ENCODE results near the gene S100A12. TPM values are rescaled to one million over a fixed set of nuclear protein-coding genes. Genes with fewer than 3 reads are reported as not detected.

S100A12 gene
- total and polyA plus RNA-seq, 9 of the 15 experiments (the other 6 are each of a cell fraction or from before 2014, with no cell fraction given) = not detected

DNA sequence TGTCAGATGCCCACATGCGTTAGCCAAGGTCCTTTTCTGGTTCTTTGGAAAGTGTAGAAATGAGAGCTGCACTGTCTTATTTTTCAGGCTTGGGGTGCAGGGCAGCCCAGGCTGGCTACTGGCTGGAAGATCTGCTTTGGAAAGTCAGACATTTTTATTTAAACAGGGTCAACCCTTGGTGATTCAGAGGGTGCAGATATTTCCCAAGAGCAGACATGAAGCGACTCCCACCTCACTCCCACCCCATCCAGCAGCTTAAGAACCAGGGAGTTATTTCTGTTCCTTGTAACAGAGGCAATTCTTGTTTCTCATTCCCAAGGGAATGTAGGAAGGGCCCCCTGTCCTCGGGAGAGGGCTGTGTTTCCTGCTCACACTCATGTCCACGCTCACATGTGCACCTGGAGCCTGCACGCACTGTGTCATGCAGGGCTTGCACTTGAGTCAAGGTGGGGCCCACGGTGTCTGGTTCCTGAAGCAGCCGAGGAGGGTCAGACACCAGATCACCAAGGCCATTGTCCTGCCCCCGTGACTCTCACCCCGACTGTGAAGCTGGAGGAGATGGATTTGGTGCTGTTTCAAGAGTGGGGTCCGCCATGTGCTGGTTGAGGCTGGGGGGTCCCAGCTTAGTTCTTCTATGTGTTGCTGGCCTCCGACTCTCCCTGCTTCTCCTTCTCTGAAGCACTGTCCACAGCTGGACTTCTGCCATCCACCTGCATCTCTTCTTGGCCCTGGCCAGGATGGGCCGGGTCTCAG lies 41.9 kb upstream of the S100A12 start:
- Histone ChIP-seq H3K36me3 (ENCODE audit: control insufficient read depth, insufficient read depth, low read length) (no peaks in the 10 kb centered on the region), H3K9me3 (replicated peaks; ENCODE audit: control insufficient read depth, insufficient read depth, low read depth, low read length) (no peaks in the 10 kb centered on the region), H2AFZ (ENCODE audit: low read depth, low read length) (no peak overlapping the region), H4K20me1 (replicated peaks; ENCODE audit: control insufficient read depth, insufficient read depth, low read length) (0 out of 2 replicates have a peak, but pooled peaks cover 4% of the 10 kb centered on the region), H3K27me3 (ENCODE audit: control insufficient read depth in 2 of 2, insufficient read depth in 2 of 2, low read length in 2 of 2) (peaks cover 0 to 21% of the 10 kb centered on the region in 2 experiments; a peak in 2 of 5 replicates), H3K27ac (ENCODE audit: extremely low read depth, low read depth, low read length) (no peak overlapping the region), H3K79me2 (ENCODE audit: control insufficient read depth, insufficient read depth, low read length) (no peaks in the 10 kb centered on the region), H3K4me3 (no peak overlapping the region), H3K9me1 (ENCODE audit: control insufficient read depth, insufficient read depth, low read length) (no peaks in the 10 kb centered on the region), H3K4me1 (replicated peaks in 1 of 2; ENCODE audit: control insufficient read depth in 2 of 2, insufficient read depth in 2 of 2, low read length in 2 of 2) (no peaks in the 10 kb centered on the region), H3K4me2 (ENCODE audit: insufficient read depth, low read length) (no peak overlapping the region), H3K9ac (ENCODE audit: insufficient read depth in 1 of 2, low read depth in 2 of 2, low read length in 2 of 2) (no peak overlapping the region)
- ATAC-seq = no peak
- TF ChIP-seq ZBTB17 (CRISPR knock-in tag; IDR thresholded peaks at IDR 0.05) (no peak), ARID4B (CRISPR knock-in tag; IDR thresholded peaks at IDR 0.05) (no peak), ZNF511 (CRISPR knock-in tag; IDR thresholded peaks at IDR 0.05) (no peak), HDAC3 (IDR thresholded peaks at IDR 0.05; ENCODE audit: borderline replicate concordance, partially characterized antibody) (no peak)
- no peak for FAIRE-seq
- BruUV-seq (replicated peaks) = no TSS peak
- intact Hi-C loops (cut with micrococcal nuclease) (no loop called here), in situ Hi-C loops (cut with MboI) (no loop called here)
- ChIA-PET POLR2A (interaction anchor here (0.8 kb wide), 1 partner anchor 18 kb away, joined by 3 read pairs; no protein-coding TSS in a partner anchor), CTCF (ENCODE audit: low intra/inter-chr PET ratio) (no interaction called here)
- 3% methylated on average over 12 of the region's 12 CpGs for WGBS (ENCODE audit: insufficient coverage, low coverage, missing lambda C conversion rate)
- DNase-seq (ENCODE audit: extremely low read depth in 1 of 4, low spot score in 3 of 4) = no peak
